K562 (cell line): Measurements from ENCODE around the gene PSORS1C2. TPM values are rescaled to one million over a fixed set of nuclear protein-coding genes. Genes with fewer than 3 reads are reported as not detected.
A peak's percentile ranks its signal among the peaks of the same experiment; 100 is the strongest.

Experiments
- CBX2 ChIP-seq: fragments of 200-600 bp; sonication (generic); IDR thresholded peaks from one replicate; pipeline ENCODE4 v1.6.1; 2012; ENCODE audit warnings: mild to moderate bottlenecking, low read length, inconsistent platforms; ENCODE audit not compliant: insufficient read depth, poor library complexity, severe bottlenecking
- E2F6 ChIP-seq, 2 experiments: IDR thresholded peaks; 2 replicates each; pipeline ENCODE4 v1.6.1; 2011; ENCODE audit warnings: borderline replicate concordance in 1 of 2, control low read depth in 1 of 2, low read depth in 1 of 2, low read length in 1 of 2, mild to moderate bottlenecking in 1 of 2, mixed read lengths in 1 of 2, moderate library complexity in 1 of 2; ENCODE audit not compliant: insufficient read depth in 1 of 2, insufficient read length in 1 of 2, poor library complexity in 1 of 2, severe bottlenecking in 1 of 2; ENCODE audit errors: extremely low read depth in 1 of 2
- ELF4 ChIP-seq: fragments of 450-650 bp; formaldehyde crosslinking; IDR thresholded peaks from 2 replicates; pipeline ENCODE4 v1.4.0; 2022; ENCODE audit warnings: missing genetic modification characterization
- HDAC1 ChIP-seq, 2 experiments: fragments of 450-650 bp; IDR thresholded peaks; 2 replicates each; pipeline ENCODE4 v1.6.1; 2016 to 2017; ENCODE audit warnings: inconsistent platforms in 1 of 2, mild to moderate bottlenecking in 1 of 2, moderate library complexity in 1 of 2
- ID3 ChIP-seq, 2 experiments: fragments of 250-450 bp in 1 of 2; fragments of 450-650 bp in 1 of 2; sonication (Bioruptor Pico) in 1 of 2; IDR thresholded peaks; 2 replicates each; pipeline versions ENCODE4 v1.6.1 to v1.8.0; 2016 to 2021; ENCODE audit warnings: mild to moderate bottlenecking in 2 of 2, moderate library complexity in 2 of 2, missing compliant biosample characterization in 1 of 2, missing genetic modification characterization in 1 of 2
- JUND ChIP-seq, 2 experiments: IDR thresholded peaks; 2 replicates in 1 of 2; 3 replicates in 1 of 2; pipeline ENCODE4 v1.6.1; 2011; ENCODE audit warnings: borderline replicate concordance in 2 of 2, low read depth in 2 of 2, low read length in 2 of 2, improper control_type of control experiment in 1 of 2, missing biosample characterization in 1 of 2, missing genetic modification characterization in 1 of 2, missing genetic modification reagents in 1 of 2
- L3MBTL2 ChIP-seq: fragments of 450-650 bp; IDR thresholded peaks from 2 replicates; pipeline ENCODE4 v1.6.1; 2016; ENCODE audit warnings: mild to moderate bottlenecking, moderate library complexity
- MAX ChIP-seq: sonication (generic); formaldehyde crosslinking; IDR thresholded peaks from 2 replicates; pipeline ENCODE4 v1.9.0; 2022; ENCODE audit warnings: mild to moderate bottlenecking, missing genetic modification reagents
- MNT ChIP-seq, 2 experiments: fragments of 450-650 bp; conservative IDR thresholded peaks; 2 replicates each; pipeline ENCODE4 v1.6.1; 2017; ENCODE audit warnings: mild to moderate bottlenecking in 2 of 2, moderate library complexity in 2 of 2
- PRDM10 ChIP-seq: fragments of 450-650 bp; IDR thresholded peaks from 2 replicates; pipeline ENCODE4 v1.6.1; 2018; ENCODE audit not compliant: partially characterized antibody
- RHOXF2B ChIP-seq: fragments of 250-450 bp; sonication (Bioruptor Pico); conservative IDR thresholded peaks from 2 replicates; pipeline ENCODE4 v1.5.1; 2021
- SMARCC2 ChIP-seq: fragments of 450-650 bp; IDR thresholded peaks from 2 replicates; pipeline ENCODE4 v1.6.1; 2017; ENCODE audit warnings: antibody characterized with exemption, moderate library complexity, mild to moderate bottlenecking, low read depth
- SRSF9 ChIP-seq: fragments of 200-400 bp; formaldehyde crosslinking; IDR thresholded peaks from 2 replicates; pipeline ENCODE4 v1.6.1; 2017; ENCODE audit warnings: low read depth, low read length, borderline replicate concordance
- STAG1 ChIP-seq: sonication (generic); formaldehyde crosslinking; IDR thresholded peaks from 2 replicates; pipeline ENCODE4 v1.5.0; 2020; ENCODE audit warnings: missing genetic modification reagents, borderline replicate concordance
- VEZF1 ChIP-seq: fragments of 200-800 bp; sonication (Bioruptor generic); IDR thresholded peaks from 2 replicates; pipeline ENCODE4 v1.6.1; 2017; ENCODE audit warnings: missing genetic modification characterization, missing compliant biosample characterization
- ZNF766 ChIP-seq: fragments of 200-800 bp; sonication (Bioruptor generic); conservative IDR thresholded peaks from 2 replicates; pipeline ENCODE4 v1.6.1; 2016; ENCODE audit warnings: missing genetic modification characterization, missing compliant biosample characterization
- ZNF77 ChIP-seq: fragments of 250-450 bp; sonication (Bioruptor Pico); IDR thresholded peaks from 2 replicates; pipeline ENCODE4 v1.5.0; 2020
- polyA plus RNA-seq, 8 experiments: library from polyadenylated mRNA; depleted of rRNA in 4 of 8; stranded (reverse) in 5 of 8; unstranded in 3 of 8; fragments of >200 nt; fragmentation: Nextera tagmentation in 2 of 8; fragmentation: Illumina TruSeq in 1 of 8; extraction: Ambion mirVana in 2 of 8; extraction: Trizol in 1 of 8; gene quantifications; 2 replicates each; pipeline versions ENCODE4 v1.2.1 to v1.2.3, GENCODE V29; 2011 to 2014; ENCODE audit warnings: inconsistent platforms in 1 of 8, missing spikeins in 1 of 8
- total RNA-seq, 7 experiments: library from RNA; depleted of rRNA in 6 of 7; stranded (reverse); fragments of >200 nt in 6 of 7; fragmentation: Illumina TruSeq in 2 of 7; extraction: Trizol in 2 of 7; gene quantifications; 2 replicates each; pipeline versions ENCODE4 v1.2.1 to v1.2.3, GENCODE V29; 2011 to 2021; ENCODE audit warnings: low replicate concordance in 1 of 7

Gene PSORS1C2
- total and polyA plus RNA-seq, 9 of the 15 experiments (the other 6 are each of a cell fraction or from before 2014, with no cell fraction given): not detected

- peak in 1 of 2 experiments; percentile 17; a peak in 1 of 4 replicates for TF ChIP-seq HDAC1 (IDR thresholded peaks at IDR 0.05)
- peak in 1 of 2 experiments; percentile 85 for TF ChIP-seq E2F6 (IDR thresholded peaks at IDR 0.05; ENCODE audit: borderline replicate concordance in 1 of 2, extremely low read depth in 1 of 2, insufficient read depth in 1 of 2, insufficient read length in 1 of 2, low read depth in 1 of 2, low read length in 1 of 2, poor library complexity in 1 of 2, severe bottlenecking in 1 of 2)
- TF ChIP-seq ELF4 (CRISPR knock-in tag): 0 out of 2 replicates have a peak, but pooled peaks have one; percentile 23
- TF ChIP-seq RHOXF2B (CRISPR knock-in tag): no peak
- TF ChIP-seq PRDM10: peak; percentile 37
- TF ChIP-seq ZNF766 (CRISPR knock-in tag): peak; percentile 62; the same call in 1 of the 2 replicates
- no peak for TF ChIP-seq CBX2
- no peak for TF ChIP-seq SMARCC2
- no peak for TF ChIP-seq ZNF77 (CRISPR knock-in tag)
- TF ChIP-seq MNT (conservative IDR thresholded peaks at IDR 0.05): 0 out of 4 replicates have a peak, but pooled peaks of 1 of the 2 experiments have one; percentile 12
- no peak for TF ChIP-seq STAG1 (CRISPR knock-in tag)
- peak; percentile 44; the same call in 1 of the 2 replicates for TF ChIP-seq MAX
- TF ChIP-seq VEZF1 (CRISPR knock-in tag): peak; percentile 82
- TF ChIP-seq SRSF9: no peak
- TF ChIP-seq L3MBTL2: peak; percentile 69; the same call in 1 of the 2 replicates
- TF ChIP-seq JUND (IDR thresholded peaks at IDR 0.05; ENCODE audit: borderline replicate concordance, low read depth, low read length): no peak
- no peak for TF ChIP-seq JUND (tag; IDR thresholded peaks at IDR 0.05; ENCODE audit: borderline replicate concordance, low read depth, low read length)
- TF ChIP-seq ID3 (CRISPR knock-in tag; IDR thresholded peaks at IDR 0.05): no peak
- 0 out of 2 replicates have a peak, but pooled peaks have one; percentile 19 for TF ChIP-seq ID3 (tag; IDR thresholded peaks at IDR 0.05)
Observed at GRCh38 chr6:31175971-31176370, 37.1 kb upstream of the PSORS1C2 start (continued).
